ENCODE measurements around the gene COG7.

GRCh38 chr16:23367988-23368387, 85.0 kb downstream of the COG7 start:
- TF ChIP-seq, protein P1, sequence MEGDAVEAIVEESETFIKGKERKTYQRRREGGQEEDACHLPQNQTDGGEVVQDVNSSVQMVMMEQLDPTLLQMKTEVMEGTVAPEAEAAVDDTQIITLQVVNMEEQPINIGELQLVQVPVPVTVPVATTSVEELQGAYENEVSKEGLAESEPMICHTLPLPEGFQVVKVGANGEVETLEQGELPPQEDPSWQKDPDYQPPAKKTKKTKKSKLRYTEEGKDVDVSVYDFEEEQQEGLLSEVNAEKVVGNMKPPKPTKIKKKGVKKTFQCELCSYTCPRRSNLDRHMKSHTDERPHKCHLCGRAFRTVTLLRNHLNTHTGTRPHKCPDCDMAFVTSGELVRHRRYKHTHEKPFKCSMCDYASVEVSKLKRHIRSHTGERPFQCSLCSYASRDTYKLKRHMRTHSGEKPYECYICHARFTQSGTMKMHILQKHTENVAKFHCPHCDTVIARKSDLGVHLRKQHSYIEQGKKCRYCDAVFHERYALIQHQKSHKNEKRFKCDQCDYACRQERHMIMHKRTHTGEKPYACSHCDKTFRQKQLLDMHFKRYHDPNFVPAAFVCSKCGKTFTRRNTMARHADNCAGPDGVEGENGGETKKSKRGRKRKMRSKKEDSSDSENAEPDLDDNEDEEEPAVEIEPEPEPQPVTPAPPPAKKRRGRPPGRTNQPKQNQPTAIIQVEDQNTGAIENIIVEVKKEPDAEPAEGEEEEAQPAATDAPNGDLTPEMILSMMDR (IDR thresholded peaks at IDR 0.05) = no peak
- TF ChIP-seq POLR2AphosphoS5 (IDR thresholded peaks at IDR 0.05) = no peak

Data from transverse colon (tissue), 4 donors.